ENCODE data around the gene FLT3LG. TPM values are rescaled to one million over a fixed set of nuclear protein-coding genes. Genes with fewer than 3 reads are reported as not detected.

The FLT3LG gene
- total and polyA plus RNA-seq, 2 of the 8 experiments (the other 6 are each of a cell fraction or from before 2014, with no cell fraction given) = 1.6 to 3.2 TPM

GRCh38 chr19:49462492-49462891, 11.5 kb upstream of the FLT3LG start:
- H3K79me2 ChIP-seq (ENCODE audit: control insufficient read depth in 1 of 2, insufficient read depth in 2 of 2, low read length in 2 of 2) = no peaks in the 10 kb centered on the region
- TF ChIP-seq EGR1 (IDR thresholded peaks at IDR 0.05; ENCODE audit: borderline replicate concordance, low read depth, low read length) (no peak), HDAC6 (IDR thresholded peaks at IDR 0.05; ENCODE audit: low read depth, low read length) (no peak), CEBPB (IDR thresholded peaks at IDR 0.05; ENCODE audit: low read depth, low read length) (no peak), CREB1 (IDR thresholded peaks at IDR 0.05) (no peak), MAFK (IDR thresholded peaks at IDR 0.05; ENCODE audit: low read depth, low read length) (no peak), ZNF274 (IDR thresholded peaks at IDR 0.05; ENCODE audit: borderline replicate concordance, extremely low read depth, low read length) (no peak), SUZ12 (IDR thresholded peaks at IDR 0.05; ENCODE audit: low read length) (no peak)
- H3K14ac ChIP-seq (ENCODE audit: insufficient read length) = no peak overlapping the region
- H2BK20ac ChIP-seq (ENCODE audit: low read length) = no peak overlapping the region
- no peak overlapping the region for H2BK120ac ChIP-seq (replicated peaks; ENCODE audit: low read depth, low read length)
- no peak overlapping the region for H2BK15ac ChIP-seq (ENCODE audit: low read length)
- H3K79me1 ChIP-seq (ENCODE audit: low read depth, low read length) = no peaks in the 10 kb centered on the region; the same call in 1 of the 2 replicates
- CTCF ChIA-PET (ENCODE audit: partially characterized antibody) = interaction anchor here (4.8 kb wide), 1 partner anchor 10 kb away, joined by 28 read pairs; the partner anchor contains the start of gene FLT3LG
- H2BK5ac ChIP-seq (ENCODE audit: low read depth, low read length) = no peak overlapping the region
- no peak overlapping the region for H3K9ac ChIP-seq (replicated peaks in 1 of 4; ENCODE audit: extremely low read depth in 1 of 4, low read depth in 3 of 4, low read length in 3 of 4)
- no peaks in the 10 kb centered on the region for H3K23me2 ChIP-seq (ENCODE audit: low read depth, low read length)
- H4K8ac ChIP-seq (ENCODE audit: extremely low read depth, insufficient read depth, low read length) = no peak overlapping the region
- H3K4me3 ChIP-seq (ENCODE audit: extremely low read depth in 1 of 4, insufficient read depth in 2 of 4, low read depth in 3 of 4, low read length in 4 of 4) = no peak overlapping the region
- no peak overlapping the region for H2AK5ac ChIP-seq (ENCODE audit: low read depth, low read length)
- H3K27ac ChIP-seq (ENCODE audit: low read depth, low read length) = no peak overlapping the region
- DNase-seq (ENCODE audit: low read depth in 1 of 2, low spot score in 2 of 2) (no peak), FAIRE-seq (no peak)
- no peak overlapping the region for H3K4ac ChIP-seq (replicated peaks; ENCODE audit: insufficient read length, low read depth, low read length)
- POLR2A ChIA-PET (ENCODE audit: partially characterized antibody) = no interaction called here
- peaks cover 0 to 17% (median 6%) of the 10 kb centered on the region in 4 experiments; a peak in 4 of 8 replicates for H3K36me3 ChIP-seq (ENCODE audit: control insufficient read depth in 2 of 4, insufficient read depth in 4 of 4, low read length in 3 of 4)
- H3K18ac ChIP-seq (ENCODE audit: extremely low read depth, low read length) = no peak overlapping the region
- no peak overlapping the region for H3K56ac ChIP-seq (replicated peaks; ENCODE audit: insufficient read length, low read depth, low read length)
- no peak overlapping the region for H3K4me2 ChIP-seq (ENCODE audit: insufficient read depth in 1 of 2, low read depth in 2 of 2, low read length in 2 of 2)
- no peaks in the 10 kb centered on the region for H3K27me3 ChIP-seq (replicated peaks in 1 of 4; ENCODE audit: control insufficient read depth in 3 of 4, extremely low read depth in 1 of 4, insufficient read depth in 3 of 4, low read length in 3 of 4)
- H4K20me1 ChIP-seq (replicated peaks in 1 of 2; ENCODE audit: control insufficient read depth in 1 of 2, insufficient read depth in 2 of 2, low read length in 2 of 2) = no peaks in the 10 kb centered on the region
- H4K5ac ChIP-seq (ENCODE audit: insufficient read length, low read depth, low read length) = no peak overlapping the region
- no peaks in the 10 kb centered on the region for H3K9me3 ChIP-seq (ENCODE audit: insufficient read depth in 2 of 2, low read depth in 1 of 2, low read length in 1 of 2)
- no peak overlapping the region for H3K23ac ChIP-seq (ENCODE audit: insufficient read length)
- H2AFZ ChIP-seq (ENCODE audit: low read length) = no peak overlapping the region
- H2BK12ac ChIP-seq (ENCODE audit: low read depth, low read length) = no peak overlapping the region
- 93% methylated on average over 10 of the region's 12 CpGs; no CpG with 5 or more reads in 1 of the 2 experiments for WGBS, 2 experiments (ENCODE audit: extremely low coverage in 1 of 2, insufficient coverage in 1 of 2, insufficient read length in 1 of 2, insufficient replicate concordance in 2 of 2, low coverage in 1 of 2, low lambda C conversion rate in 2 of 2, missing lambda C conversion rate in 1 of 2)
- no peaks in the 10 kb centered on the region for H3K4me1 ChIP-seq (replicated peaks in 1 of 4; ENCODE audit: control insufficient read depth in 3 of 4, insufficient read depth in 4 of 4, low read length in 3 of 4)
- no peak overlapping the region for H4K91ac ChIP-seq (replicated peaks; ENCODE audit: insufficient read length, low read length)

Measured in H1 (cell line).